ENCODE data around the gene GPR162.

DNA sequence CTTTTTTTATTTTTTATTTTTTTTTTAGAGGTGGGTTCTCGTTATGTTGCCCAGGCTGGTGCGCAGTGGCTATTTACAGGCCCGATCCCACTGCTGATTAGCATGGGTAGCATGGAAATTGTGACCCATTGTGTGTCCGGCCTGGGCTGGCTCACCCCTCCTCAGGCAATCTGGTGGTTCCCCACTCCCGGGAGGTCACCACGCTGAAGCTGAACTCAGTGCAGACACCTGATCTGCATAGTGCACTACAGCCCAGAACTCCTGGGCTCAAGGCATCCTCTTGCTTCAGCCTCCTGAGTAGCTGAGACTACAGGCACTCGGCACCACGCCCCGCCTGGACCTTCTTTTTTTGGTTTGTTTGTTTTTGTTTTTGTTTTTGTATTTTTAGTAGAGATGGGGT is 37.8 kb upstream of the GPR162 start:
- TF ChIP-seq, protein P1, sequence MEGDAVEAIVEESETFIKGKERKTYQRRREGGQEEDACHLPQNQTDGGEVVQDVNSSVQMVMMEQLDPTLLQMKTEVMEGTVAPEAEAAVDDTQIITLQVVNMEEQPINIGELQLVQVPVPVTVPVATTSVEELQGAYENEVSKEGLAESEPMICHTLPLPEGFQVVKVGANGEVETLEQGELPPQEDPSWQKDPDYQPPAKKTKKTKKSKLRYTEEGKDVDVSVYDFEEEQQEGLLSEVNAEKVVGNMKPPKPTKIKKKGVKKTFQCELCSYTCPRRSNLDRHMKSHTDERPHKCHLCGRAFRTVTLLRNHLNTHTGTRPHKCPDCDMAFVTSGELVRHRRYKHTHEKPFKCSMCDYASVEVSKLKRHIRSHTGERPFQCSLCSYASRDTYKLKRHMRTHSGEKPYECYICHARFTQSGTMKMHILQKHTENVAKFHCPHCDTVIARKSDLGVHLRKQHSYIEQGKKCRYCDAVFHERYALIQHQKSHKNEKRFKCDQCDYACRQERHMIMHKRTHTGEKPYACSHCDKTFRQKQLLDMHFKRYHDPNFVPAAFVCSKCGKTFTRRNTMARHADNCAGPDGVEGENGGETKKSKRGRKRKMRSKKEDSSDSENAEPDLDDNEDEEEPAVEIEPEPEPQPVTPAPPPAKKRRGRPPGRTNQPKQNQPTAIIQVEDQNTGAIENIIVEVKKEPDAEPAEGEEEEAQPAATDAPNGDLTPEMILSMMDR (IDR thresholded peaks at IDR 0.05; ENCODE audit: poor library complexity), result no peak
- TF ChIP-seq EZH2phosphoT487 (IDR thresholded peaks at IDR 0.05; ENCODE audit: low read depth, severe bottlenecking, unreplicated experiment), result no peak

Measured in hepatocyte (in vitro differentiated cells).